PC-9 (cell line): ENCODE results near the gene TNFRSF14. TPM values are rescaled to one million over a fixed set of nuclear protein-coding genes. Genes with fewer than 3 reads are reported as not detected.

Experiments used
- BruUV-seq: library from RNA; stranded (reverse); fragments of 400-500 nt; replicated peaks from 2 replicates; lab custom pipeline; 2021; lab: Mats Ljungman, UMichigan
- CTCF ChIA-PET: fragments of 300-600 bp; sonication (Branson Sonifier 250); formaldehyde crosslinking; loops from one replicate; lab custom pipeline; 2022; ENCODE audit warnings: antibody characterized with exemption; lab: Charles Lee
- POLR2A ChIA-PET: fragments of 300-600 bp; sonication (Branson Sonifier 250); formaldehyde crosslinking; loops from one replicate; lab custom pipeline; 2022; ENCODE audit warnings: antibody characterized with exemption; ENCODE audit not compliant: unreplicated experiment; lab: Charles Lee
- DNase-seq, 2 experiments: peaks; one replicate each; pipeline versions ENCODE4 v3.0.0 to v3.0.0-alpha.2; 2015 to 2022; ENCODE audit warnings: mixed read lengths in 1 of 2
- H2AFZ ChIP-seq: fragments of 200-600 bp; sonication (generic); 2 replicates; pipeline ENCODE4 v1.8.1; 2017; ENCODE audit warnings: antibody characterized with exemption
- H3F3A ChIP-seq: fragments of 200-600 bp; sonication (generic); 2 replicates; pipeline ENCODE4 v1.8.1; 2017; ENCODE audit warnings: antibody characterized with exemption, mild to moderate bottlenecking, low read depth; ENCODE audit not compliant: insufficient read depth
- H3K27ac ChIP-seq: fragments of 200-600 bp; sonication (generic); 2 replicates; pipeline ENCODE4 v1.6.1; 2016; ENCODE audit warnings: mixed run types
- H3K27me3 ChIP-seq: fragments of 200-600 bp; sonication (generic); 2 replicates; pipeline ENCODE4 v1.6.1; 2016; ENCODE audit warnings: low read depth, mixed run types; ENCODE audit not compliant: insufficient read depth
- H3K36me3 ChIP-seq: fragments of 200-600 bp; sonication (generic); 2 replicates; pipeline ENCODE4 v1.6.1; 2016; ENCODE audit warnings: low read depth, mixed run types
- H3K4me1 ChIP-seq: fragments of 200-600 bp; sonication (generic); replicated peaks from 2 replicates; pipeline ENCODE4 v1.6.1; 2016; ENCODE audit warnings: mixed run types; ENCODE audit not compliant: insufficient read depth
- H3K4me2 ChIP-seq: fragments of 200-600 bp; sonication (generic); 2 replicates; pipeline ENCODE4 v1.6.1; 2017; ENCODE audit warnings: mixed run types
- H3K4me3 ChIP-seq: fragments of 200-600 bp; sonication (generic); 2 replicates; pipeline ENCODE4 v1.6.1; 2016; ENCODE audit warnings: mixed run types
- H3K79me2 ChIP-seq: fragments of 200-600 bp; sonication (generic); 2 replicates; pipeline ENCODE4 v1.6.1; 2017; ENCODE audit warnings: low read depth, mixed run types
- H3K9me2 ChIP-seq: fragments of 200-600 bp; sonication (generic); 2 replicates; pipeline ENCODE4 v1.8.1; 2017; ENCODE audit warnings: mild to moderate bottlenecking; ENCODE audit not compliant: insufficient read depth
- H3K9me3 ChIP-seq: fragments of 200-600 bp; sonication (generic); 2 replicates; pipeline ENCODE4 v1.8.1; 2016; ENCODE audit warnings: low read depth; ENCODE audit not compliant: insufficient read depth
- H4K20me1 ChIP-seq: fragments of 200-600 bp; sonication (generic); 2 replicates; pipeline ENCODE4 v1.8.1; 2017; ENCODE audit not compliant: insufficient read depth
- CTCF ChIP-seq: fragments of 200-600 bp; sonication (generic); conservative IDR thresholded peaks from 2 replicates; pipeline ENCODE4 v1.6.1; 2017; ENCODE audit warnings: mixed run types, antibody characterized with exemption, mild to moderate bottlenecking, moderate library complexity
- EZH2 ChIP-seq: fragments of 200-600 bp; sonication (generic); IDR thresholded peaks from 2 replicates; pipeline ENCODE4 v1.8.0; 2017; ENCODE audit warnings: antibody characterized with exemption, low read depth
- intact Hi-C: fragments of 100-400 bp; cut with micrococcal nuclease; formaldehyde crosslinking; loops from one replicate; pipeline ENCODE4 v1.10.0; 2022; ENCODE audit not compliant: unreplicated experiment
- total RNA-seq: library from RNA; stranded (reverse); gene quantifications from 2 replicates; pipeline ENCODE4 v1.2.3, GENCODE V29; 2021

The TNFRSF14 gene
- total RNA-seq, 1 experiment from 2014 or later: 9.9 TPM

- Histone ChIP-seq H3K27ac (no peak overlapping the region), H3K4me1 (no peaks in the 10 kb centered on the region), H3K4me2 (no peak overlapping the region), H3K9me2 (no peaks in the 10 kb centered on the region), H3K27me3 (peaks cover 70% of the 10 kb centered on the region), H3K4me3 (no peak overlapping the region), H4K20me1 (no peaks in the 10 kb centered on the region), H3K79me2 (no peaks in the 10 kb centered on the region), H2AFZ (no peak overlapping the region), H3F3A (no peaks in the 10 kb centered on the region), H3K36me3 (no peaks in the 10 kb centered on the region), H3K9me3 (no peaks in the 10 kb centered on the region)
- no TSS peak for BruUV-seq
- ChIA-PET POLR2A (interaction anchor here (0.7 kb wide), 1 partner anchor 149 kb away, joined by 6 read pairs; no protein-coding TSS in a partner anchor), CTCF (no interaction called here)
- DNase-seq: no peak
- intact Hi-C loops: no loop called here
- TF ChIP-seq EZH2: no peak
Measured at GRCh38 chr1:2598329-2598931, 42.3 kb downstream of the TNFRSF14 start.

- Histone ChIP-seq H2AFZ (no peak overlapping the region), H3K27me3 (peaks cover 96% of the 10 kb centered on the region), H3K9me2 (no peaks in the 10 kb centered on the region), H3K27ac (no peak overlapping the region), H3K79me2 (no peaks in the 10 kb centered on the region), H3F3A (no peaks in the 10 kb centered on the region), H3K4me2 (no peak overlapping the region), H3K4me1 (no peaks in the 10 kb centered on the region), H3K4me3 (no peak overlapping the region), H3K36me3 (no peaks in the 10 kb centered on the region), H3K9me3 (no peaks in the 10 kb centered on the region), H4K20me1 (no peaks in the 10 kb centered on the region)
- intact Hi-C loops: no loop called here
- BruUV-seq: no TSS peak
- no peak for DNase-seq
- TF ChIP-seq EZH2 (no peak), CTCF (no peak)
- ChIA-PET POLR2A (no interaction called here), CTCF (no interaction called here)
Measured at GRCh38 chr1:2601721-2602303, 45.6 kb downstream of the TNFRSF14 start.

- H3K4me2 ChIP-seq: no peak overlapping the region
- H3K36me3 ChIP-seq: no peaks in the 10 kb centered on the region
- no peak overlapping the region for H3K27ac ChIP-seq
- H3K9me3 ChIP-seq: no peaks in the 10 kb centered on the region
- no peak for TF ChIP-seq EZH2
- no peak for TF ChIP-seq CTCF
- peaks cover 95% of the 10 kb centered on the region for H3K27me3 ChIP-seq
- intact Hi-C loops: no loop called here
- no peaks in the 10 kb centered on the region for H3F3A ChIP-seq
- H3K4me1 ChIP-seq: no peaks in the 10 kb centered on the region
- no TSS peak for BruUV-seq
- no peak overlapping the region for H3K4me3 ChIP-seq
- POLR2A ChIA-PET: no interaction called here
- H2AFZ ChIP-seq: no peak overlapping the region
- CTCF ChIA-PET: interaction anchor here (0.6 kb wide), 1 partner anchor 9 kb away, joined by 3 read pairs; no protein-coding TSS in a partner anchor
- H3K79me2 ChIP-seq: no peaks in the 10 kb centered on the region
- DNase-seq: no peak
- H3K9me2 ChIP-seq: no peaks in the 10 kb centered on the region
- H4K20me1 ChIP-seq: no peaks in the 10 kb centered on the region
Measured at GRCh38 chr1:2602311-2602835, 46.2 kb downstream of the TNFRSF14 start.
